GM12864 (cell line): ENCODE measurements around the gene FOXD4L4.
"Not testable (repeated sequence)": the region's sequence is repeated elsewhere in the genome, so short reads cannot be mapped to it uniquely, and the experiment has no call there.

Source experiments
- DNase-seq: peaks from one replicate; pipeline ENCODE4 v3.0.0-alpha.2; 2011; ENCODE audit warnings: low read depth
- H3K4me3 ChIP-seq: 2 replicates; pipeline ENCODE4 v1.5.1; 2011; ENCODE audit warnings: mild to moderate bottlenecking, low read depth, low read length, control low read depth

The FOXD4L4 gene

GRCh38 chr9:65737096-65737564, at the start of gene FOXD4L4:
Gene FOXD4L4, plus strand, starts transcription at chr9:65737146. Its CDS starts 0 bp downstream, at chr9:65737146.
- not testable (repeated sequence) for DNase-seq, H3K4me3 ChIP-seq

GRCh38 chr9:65703550-65703949, 33.4 kb upstream of the FOXD4L4 start:
- not testable (repeated sequence) for DNase-seq, H3K4me3 ChIP-seq

- not testable (repeated sequence) for H3K4me3 ChIP-seq, DNase-seq
Observed at GRCh38 chr9:65714445-65714844, 22.5 kb upstream of the FOXD4L4 start.

DNA sequence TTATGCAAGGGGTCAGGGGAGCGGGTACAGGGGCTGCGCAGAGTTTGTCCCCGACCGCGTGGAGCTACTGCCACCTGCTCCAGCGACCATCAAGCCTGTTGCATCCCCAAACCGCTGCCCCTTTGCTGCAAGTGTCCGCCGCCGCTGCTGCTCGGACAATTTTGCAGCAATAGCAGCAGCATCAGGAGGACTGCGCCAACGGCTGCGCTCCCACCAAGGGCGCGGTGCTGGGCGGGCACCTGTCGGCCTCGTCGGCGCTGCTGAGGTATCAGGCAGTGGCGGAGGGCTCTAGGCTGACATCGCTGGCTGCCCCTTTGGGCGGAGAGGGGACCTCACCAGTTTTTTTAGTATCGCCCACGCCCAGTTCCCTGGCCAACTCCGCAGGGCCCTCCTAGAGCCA, 1.2 kb downstream of the FOXD4L4 start:
- H3K4me3 ChIP-seq, DNase-seq: not testable (repeated sequence)
